Hair follicle dermal papilla cell (primary cell): Measurements from ENCODE around the gene TMCC1. TPM values are rescaled to one million over a fixed set of nuclear protein-coding genes. Genes with fewer than 3 reads are reported as not detected.

ENCODE experiments used
- small RNA-seq: library from RNA; depleted of rRNA; stranded (forward); fragments of <200 nt; gene quantifications from one replicate; pipeline ENCODE3, GENCODE V24; 2012
- total RNA-seq: library from RNA; depleted of rRNA; stranded (reverse); fragments of >200 nt; gene quantifications from 2 replicates; pipeline ENCODE4 v1.2.3, GENCODE V29; 2012

TMCC1 gene
- total RNA-seq: 19.1 and 20.0 TPM in 2 replicates

DNA sequence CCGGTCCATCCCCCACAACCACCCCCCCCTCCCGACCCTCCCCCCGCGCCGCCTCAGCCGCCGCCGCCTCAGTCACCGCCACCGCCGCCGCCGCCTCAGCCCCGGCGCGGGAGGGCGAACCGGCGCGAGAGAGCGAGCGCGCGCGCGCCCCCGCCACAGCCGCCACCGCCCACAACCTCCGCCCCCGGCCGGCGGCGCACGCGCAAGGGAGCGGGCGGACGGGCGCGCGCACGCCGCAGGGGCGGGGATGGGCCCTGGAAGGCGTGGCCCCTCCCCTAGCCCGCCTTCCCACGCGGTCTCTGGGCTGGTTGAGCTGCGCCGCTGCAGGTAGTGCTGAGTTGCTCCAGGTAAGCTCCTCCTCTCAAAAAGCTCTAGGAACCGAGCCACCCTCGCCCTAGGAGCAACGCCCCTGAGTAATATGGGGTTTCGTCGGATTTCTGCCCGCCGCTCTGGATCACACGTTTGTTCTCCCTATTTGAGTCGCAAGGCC is at the start of gene TMCC1:
TMCC1 (minus strand) TSS at position 131 of the 490 bp plus-strand sequence.

DNA sequence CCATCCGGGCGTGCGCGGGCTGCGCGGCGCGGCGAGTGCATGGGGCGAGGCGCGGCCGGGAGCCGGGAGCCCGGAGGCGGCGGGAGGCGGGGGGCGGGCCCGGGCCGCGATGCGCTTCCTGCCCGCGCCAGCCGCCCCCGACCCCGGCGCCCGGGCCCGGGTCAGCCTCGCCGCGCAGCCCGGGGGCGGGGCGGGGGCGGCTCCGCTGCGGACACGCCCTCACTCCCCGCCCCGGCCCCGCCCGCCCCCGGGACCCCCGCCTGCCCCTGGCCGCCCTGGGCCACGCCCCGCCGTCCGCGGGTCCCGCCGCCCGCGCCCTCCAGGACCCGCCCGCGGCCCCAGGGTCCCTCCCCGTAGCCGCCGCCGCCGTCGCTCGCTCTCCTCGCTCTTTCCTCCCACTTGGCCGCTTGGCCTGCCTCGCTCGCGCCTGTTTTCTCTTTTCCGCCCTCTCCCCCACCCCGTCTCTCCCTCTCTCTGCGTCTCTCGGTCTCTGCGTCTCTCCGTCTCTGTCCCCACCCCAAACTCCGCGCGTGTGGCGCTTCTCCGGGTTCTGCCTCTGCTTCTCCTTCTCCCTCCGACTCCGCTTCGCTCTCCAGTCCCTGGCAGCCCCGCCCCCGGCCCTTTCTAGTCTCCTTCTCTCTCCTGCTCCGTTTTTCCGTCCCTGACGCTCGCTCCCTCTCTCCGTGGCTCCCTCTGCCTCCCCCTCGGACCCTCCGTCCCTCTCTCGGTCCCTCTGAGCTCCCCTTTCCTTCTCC is 286.7 kb downstream of the TMCC1 start, which contains the start of gene PLXND1:
PLXND1 (minus strand) TSS at position 41 of the 755 bp plus-strand sequence; CDS start at position 4, 37 bp downstream.

Small RNAs within 50 kb of the gene (small RNA-seq; reads per million reads assigned to genes)
- gene RF00026: not detected
- not detected for gene RNY3P13

Other genes starting within 250 kb of the TMCC1 start
- gene TRH, start 81.0 kb upstream of the TMCC1 start, total RNA-seq: not detected in 2 replicates
- gene ALG1L2, start 188.1 kb upstream of the TMCC1 start, total RNA-seq: not detected in 2 replicates